Measurements from ENCODE around the gene COL25A1.

COL25A1 gene

DNA sequence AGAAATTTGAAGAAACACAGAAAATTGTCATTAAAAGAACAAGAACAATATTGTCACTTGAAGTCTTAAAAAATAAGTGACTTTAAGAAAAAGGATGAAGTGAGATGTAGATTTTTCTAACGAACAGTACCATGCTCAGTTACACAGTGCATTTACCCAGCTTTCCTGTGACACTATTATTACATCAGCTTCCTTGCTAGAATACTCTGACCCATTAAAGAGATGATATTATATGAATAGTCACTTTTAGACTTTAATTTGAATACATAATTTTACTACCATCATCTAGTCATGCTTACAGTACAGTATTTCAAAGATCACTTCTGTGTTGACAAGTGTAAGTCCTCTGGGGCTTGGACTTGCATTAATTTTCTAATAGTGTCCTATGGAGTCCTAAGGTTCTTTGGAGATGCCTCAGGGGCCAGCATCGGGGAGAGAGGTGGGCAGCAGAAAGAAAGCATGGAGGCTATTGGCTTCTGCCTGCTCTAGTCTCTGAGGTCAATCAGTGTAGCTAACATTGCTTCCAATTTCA, 10.7 kb downstream of the COL25A1 start:
- no peak for DNase-seq

DNA sequence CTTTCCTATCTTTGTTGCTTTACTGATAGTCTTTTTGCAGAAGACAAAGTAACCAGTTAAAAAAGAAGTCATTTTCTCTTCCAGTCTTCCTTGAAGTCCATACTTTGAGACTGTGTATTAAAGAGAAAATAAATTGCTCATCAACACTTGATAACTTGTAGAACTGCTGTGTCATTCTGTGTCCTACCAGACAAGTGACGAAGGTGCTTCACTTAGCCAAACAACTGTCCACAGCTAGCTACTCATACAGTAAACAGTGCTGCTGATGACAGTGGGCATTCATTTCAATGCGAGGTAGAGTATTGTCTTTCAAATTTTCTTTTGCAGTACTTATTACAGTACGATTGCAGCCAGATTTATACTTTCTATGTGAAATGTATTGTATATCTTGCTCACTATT, 11.5 kb downstream of the COL25A1 start:
- DNase-seq, result no peak

DNA sequence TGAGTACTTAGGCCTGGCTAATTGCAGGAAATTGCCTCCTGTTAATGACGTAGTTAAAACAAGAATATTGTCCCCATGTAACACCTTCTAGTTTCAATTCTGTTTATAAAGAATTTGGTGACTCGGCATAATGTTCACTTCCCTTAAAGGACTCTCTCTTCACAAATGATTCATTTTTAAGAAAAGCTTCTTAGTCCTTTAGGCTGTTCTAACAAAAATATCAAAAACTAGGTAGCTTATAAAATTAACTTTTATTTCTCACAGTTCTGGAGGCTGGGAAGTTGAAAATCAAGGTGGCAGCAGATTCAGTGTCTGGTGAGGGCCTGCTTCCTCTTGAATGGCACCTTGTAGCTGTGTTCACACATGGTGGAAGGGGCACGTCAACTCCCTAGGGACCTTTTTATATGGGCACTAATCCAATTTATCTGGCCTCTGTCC, 23.8 kb downstream of the COL25A1 start:
- no peak for DNase-seq

DNA sequence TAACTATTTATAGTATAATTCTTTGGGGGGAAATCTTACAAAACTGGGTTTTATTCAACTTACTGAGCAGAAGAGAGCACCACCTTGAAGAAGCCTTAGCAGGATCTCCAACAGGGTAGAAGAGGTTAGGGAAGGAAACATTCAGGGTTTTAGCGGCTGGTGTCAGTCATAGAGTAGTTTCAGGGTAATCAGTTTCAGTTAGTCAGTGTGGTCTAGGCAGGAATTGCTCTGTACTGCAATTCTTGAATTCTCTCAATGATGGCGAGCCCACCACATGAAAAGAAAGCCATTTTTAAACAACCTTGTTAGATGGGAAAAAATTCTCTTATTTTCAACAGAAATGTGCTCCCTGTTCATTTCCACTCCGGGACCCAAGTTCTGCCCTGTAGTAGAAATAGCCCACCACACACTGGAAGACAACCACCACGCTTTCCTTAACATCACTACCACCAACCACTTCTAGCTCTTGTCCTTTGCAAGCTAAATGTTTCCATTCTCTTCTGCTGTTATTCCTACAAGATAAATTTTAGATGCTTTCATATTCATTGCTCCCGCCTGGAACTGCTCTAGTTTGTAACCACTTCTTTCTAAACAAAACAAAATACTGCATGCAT, 25.9 kb downstream of the COL25A1 start:
- DNase-seq, result no peak

GRCh38 chr4:109275066-109275745, 27.3 kb downstream of the COL25A1 start:
- DNase-seq, result no peak

GRCh38 chr4:109266891-109267290, 35.6 kb downstream of the COL25A1 start:
- no peak for DNase-seq

GRCh38 chr4:109266236-109266635, 36.2 kb downstream of the COL25A1 start:
- DNase-seq, result no peak

DNA sequence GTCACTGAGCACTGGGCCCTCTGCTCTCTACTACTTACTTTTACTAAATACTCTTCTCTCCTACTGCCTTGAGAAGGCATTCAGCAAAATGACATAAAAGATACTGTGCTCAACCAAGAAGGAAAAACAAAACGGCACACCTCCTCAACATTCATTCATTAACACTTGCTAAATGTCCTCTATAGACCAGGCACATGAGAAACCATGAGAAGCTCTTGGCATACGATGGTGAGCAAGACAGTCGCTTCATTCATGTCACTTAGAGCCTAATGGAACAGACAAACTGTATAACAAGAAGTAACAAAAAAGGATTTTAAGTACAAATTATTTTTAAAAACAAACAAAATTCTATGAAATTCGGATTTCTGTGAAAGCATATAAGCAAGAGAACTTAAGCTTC, 38.7 kb downstream of the COL25A1 start:
- DNase-seq, result no peak

DNA sequence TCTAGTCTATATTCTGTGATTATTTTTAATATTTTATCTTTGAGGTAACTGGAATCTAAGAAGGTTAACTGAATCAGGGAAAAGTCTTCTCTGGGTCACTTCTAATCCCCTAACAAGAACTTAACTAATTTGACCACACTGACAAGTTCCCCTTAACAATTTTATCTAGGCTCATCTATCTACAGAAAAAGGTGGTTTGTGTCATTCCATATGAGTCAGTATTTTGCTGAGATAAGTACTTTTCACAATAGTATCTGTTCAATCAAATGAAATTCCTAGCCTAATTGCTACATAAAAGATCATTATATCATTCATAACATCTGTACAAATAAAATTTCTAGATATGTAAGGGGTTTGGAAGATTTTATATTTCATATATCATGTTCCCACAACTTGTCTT, 45.6 kb downstream of the COL25A1 start:
- no peak for DNase-seq

DNA sequence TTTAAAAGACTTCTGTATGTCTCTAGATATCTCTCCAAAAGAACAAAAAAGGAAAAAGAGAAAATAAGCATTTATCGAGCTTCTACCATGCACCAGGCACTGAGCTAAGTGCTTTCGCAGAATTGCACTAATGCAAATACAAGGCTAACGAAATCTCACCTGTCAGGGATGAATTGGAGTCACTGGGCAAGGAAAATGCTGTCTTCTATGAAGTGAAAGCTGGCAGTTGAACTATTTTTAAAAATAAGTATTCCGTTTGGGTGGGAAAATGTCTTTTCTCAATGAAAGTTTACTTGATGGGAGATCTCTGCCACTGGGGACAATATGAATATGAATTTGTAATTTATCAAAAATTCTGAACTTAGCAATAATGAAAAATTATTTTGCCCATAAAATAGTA, 47.6 kb downstream of the COL25A1 start:
- no peak for DNase-seq

GRCh38 chr4:109251396-109251795, 51.1 kb downstream of the COL25A1 start:
- DNase-seq, result no peak

- no peak for DNase-seq
These were observed 54.0 kb downstream of the COL25A1 start for GRCh38 chr4:109248322-109248900.

- DNase-seq, result no peak
These were observed 58.6 kb downstream of the COL25A1 start for GRCh38 chr4:109243871-109244270.

GRCh38 chr4:109238746-109239145, 63.7 kb downstream of the COL25A1 start:
- no peak for DNase-seq

- DNase-seq, result no peak
These were observed 66.8 kb downstream of the COL25A1 start for GRCh38 chr4:109235683-109236082.

DNA sequence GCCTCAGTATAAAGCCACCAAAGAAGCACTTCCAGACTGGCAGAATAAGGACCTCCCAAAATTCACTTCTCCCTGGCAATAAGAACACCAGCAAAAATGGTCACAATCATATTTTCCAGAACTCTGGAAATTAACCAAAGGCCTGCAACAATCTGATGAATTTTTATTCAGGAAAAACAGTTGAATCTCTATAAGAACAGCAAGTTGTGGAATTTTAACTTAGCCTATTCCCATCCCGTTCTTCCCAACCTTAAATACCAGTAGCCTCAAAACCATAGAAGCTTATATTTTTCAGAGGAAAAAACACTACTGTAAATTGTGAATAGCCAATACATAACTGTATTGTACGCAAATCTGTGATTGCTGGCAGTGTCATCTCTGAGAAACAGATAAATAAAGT, 67.9 kb downstream of the COL25A1 start:
- no peak for DNase-seq

DNA sequence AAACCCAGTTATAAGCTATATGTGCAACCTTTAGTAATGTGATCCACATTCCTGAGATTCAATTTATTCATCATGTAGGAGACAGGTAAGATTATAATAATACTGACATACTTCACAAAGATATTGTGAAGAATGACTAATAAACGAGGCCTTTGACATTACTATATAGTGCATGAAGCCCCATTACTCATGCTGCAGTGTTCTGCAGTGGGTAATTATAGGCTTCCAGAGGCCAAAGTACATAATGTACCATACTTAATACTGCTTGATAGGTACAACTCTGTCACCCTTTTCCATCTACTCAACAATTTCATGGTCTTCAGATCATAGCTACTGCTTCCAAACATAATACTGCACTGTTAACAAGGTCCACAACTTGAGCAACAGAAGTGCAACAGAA, 68.9 kb downstream of the COL25A1 start:
- DNase-seq, result no peak

GRCh38 chr4:109232681-109233080, 69.8 kb downstream of the COL25A1 start:
- no peak for DNase-seq

DNA sequence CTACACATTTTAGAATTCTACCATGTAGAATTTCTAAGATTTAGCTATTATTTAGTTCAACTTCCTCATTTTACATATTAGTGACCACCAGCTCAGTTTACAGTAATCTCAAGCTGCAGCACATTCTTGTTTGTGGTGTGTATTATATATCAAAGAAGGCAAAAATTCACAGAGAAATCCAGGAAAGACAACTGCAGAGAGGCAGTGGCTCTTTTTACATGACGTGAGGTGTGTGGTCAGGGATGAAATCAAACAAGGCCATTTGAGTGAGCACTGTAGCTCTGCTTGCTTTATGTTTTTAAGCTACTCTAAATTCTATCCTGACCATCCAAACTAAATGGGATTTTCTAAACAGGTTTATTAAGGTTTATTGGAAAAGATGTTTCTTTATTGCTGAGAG, 71.1 kb downstream of the COL25A1 start:
- DNase-seq, result no peak

- DNase-seq, result no peak
These were observed 73.4 kb downstream of the COL25A1 start for GRCh38 chr4:109229028-109229427.

DNA sequence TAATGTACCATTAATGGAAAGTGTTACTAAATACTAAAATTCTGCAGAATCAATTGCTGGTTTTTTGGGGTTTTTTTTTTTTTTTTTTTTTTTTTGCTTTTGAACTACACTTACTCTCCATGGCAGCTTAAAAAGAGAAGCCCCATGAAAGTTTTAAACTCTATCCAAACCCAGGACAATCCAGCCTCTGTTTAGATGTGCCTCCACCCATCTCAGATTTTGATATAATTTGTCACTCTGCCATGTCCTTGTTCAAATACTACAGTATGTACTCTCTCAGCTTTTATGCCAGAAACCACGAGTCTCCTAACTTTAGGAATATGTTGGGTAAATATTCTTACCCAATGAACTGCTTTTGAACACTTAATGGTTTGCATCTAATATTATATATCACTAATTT, 84.2 kb downstream of the COL25A1 start:
- no peak for DNase-seq

- no peak for DNase-seq
These were observed 86.3 kb downstream of the COL25A1 start for GRCh38 chr4:109216085-109216696.

GRCh38 chr4:109215506-109215905, 87.0 kb downstream of the COL25A1 start:
- DNase-seq, result no peak

All from COR-L47 (cell line).